HG02588 (cell line): Measurements from ENCODE around the gene HDGF.
A peak's percentile ranks its signal among the peaks of the same experiment; 100 is the strongest.
"Not testable (repeated sequence)": the region's sequence is repeated elsewhere in the genome, so short reads cannot be mapped to it uniquely, and the experiment has no call there.

Experiments used
- ATAC-seq: cut with Tn5 transposase; IDR thresholded peaks from one replicate; pipeline ENCODE4 v1.9.1; 2021; ENCODE audit warnings: mild to moderate bottlenecking, moderate library complexity; ENCODE audit not compliant: unreplicated experiment

HDGF gene

DNA sequence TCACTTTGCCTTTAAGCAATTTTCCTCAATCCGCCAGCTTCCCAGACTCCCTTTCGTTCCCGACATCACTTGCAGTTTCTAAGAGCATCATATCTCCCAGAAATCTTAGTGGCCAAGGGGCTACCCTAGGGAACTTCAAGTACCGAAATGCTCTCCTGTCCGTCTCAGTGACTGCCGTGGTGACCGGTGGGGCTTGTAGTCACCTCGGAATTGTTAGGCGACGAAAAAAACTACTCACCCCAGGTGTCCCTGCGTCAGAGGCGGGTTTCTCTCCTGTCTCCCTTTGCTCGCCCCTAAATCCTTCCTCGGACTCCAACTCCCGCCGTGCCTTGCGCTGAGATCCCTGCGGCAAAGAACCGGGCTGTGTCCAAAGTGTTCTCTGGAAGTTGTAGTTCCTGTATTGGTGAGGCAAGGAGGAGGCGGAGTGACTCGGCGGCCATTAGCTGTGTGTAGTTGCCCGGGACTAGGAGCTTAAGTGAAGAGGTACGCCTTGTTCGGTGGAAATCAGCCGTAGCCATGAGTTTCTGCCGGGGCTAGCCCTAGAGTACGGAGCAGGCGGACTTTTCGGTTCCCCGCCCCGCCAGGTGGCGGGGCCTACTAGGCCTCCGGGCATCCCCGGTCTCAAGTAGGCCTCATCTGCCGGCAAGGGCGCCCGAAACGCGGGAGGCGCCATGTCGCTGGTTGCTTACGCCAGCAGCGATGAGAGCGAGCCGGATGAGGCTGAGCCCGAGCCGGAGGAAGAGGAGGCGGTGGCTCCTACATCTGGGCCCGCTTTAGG is 15.8 kb upstream of the HDGF start, which contains the start of gene PRCC:
Gene PRCC, plus strand, starts transcription at position 435 of the 778 bp plus-strand sequence. Its CDS starts 237 bp downstream, at position 672.
- ATAC-seq = peak; percentile 88

DNA sequence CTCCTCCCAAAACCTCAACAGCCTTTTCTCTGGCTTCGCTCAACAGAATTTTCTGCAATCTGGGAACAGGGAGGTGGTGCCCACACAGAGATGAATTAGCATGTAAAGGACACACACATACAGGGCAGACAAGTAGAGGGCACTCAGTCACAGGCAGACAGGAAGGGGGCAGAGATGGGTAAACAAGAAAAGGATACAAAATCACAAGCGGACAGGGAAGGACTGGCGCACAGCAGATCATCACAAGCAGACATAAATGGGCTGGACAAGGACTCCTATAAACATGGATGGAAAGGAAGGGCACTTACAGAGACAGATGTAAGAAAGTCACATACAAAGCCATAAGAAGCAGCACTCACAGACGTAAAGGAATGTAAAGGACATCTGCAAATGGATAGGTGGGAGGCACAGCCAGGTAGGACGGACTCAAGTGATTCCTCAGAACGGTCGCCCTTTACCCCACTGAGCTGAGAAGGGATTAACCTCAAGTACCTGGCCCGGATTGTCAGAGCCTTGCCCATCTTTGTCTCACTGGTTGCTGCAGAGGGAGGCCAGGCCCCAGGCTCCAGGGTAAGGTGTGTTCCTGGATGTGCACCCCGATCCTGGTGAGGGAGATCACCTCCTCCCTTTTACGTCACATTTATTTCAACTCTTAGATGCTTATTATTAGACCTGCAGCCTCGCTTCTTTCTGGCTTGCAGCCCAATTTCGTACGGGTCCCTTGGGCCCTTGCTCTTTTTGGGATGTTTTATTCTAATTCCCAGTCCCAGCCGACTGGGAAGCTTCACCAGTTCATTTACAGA is 15.0 kb upstream of the HDGF start:
- peak; percentile 3 for ATAC-seq

DNA sequence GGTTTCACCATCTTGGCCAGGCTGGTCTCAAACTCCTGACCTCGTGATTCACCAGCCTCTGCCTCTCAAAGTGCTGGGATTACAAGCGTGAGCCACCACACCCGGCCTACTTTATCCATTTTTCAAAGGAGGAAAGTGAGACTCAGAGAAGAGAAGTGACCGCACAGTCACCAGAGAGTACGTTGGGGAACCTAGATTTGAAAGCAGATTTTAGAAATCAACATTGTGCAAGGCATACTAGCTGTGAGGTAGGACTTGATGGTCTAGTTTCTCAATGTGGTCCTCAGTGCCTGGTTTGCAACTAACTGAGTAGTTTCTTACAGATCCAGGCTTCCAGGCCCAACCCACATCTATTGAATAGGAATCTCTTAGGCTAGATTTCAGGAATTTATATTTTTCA is 14.2 kb upstream of the HDGF start:
- ATAC-seq = no peak

DNA sequence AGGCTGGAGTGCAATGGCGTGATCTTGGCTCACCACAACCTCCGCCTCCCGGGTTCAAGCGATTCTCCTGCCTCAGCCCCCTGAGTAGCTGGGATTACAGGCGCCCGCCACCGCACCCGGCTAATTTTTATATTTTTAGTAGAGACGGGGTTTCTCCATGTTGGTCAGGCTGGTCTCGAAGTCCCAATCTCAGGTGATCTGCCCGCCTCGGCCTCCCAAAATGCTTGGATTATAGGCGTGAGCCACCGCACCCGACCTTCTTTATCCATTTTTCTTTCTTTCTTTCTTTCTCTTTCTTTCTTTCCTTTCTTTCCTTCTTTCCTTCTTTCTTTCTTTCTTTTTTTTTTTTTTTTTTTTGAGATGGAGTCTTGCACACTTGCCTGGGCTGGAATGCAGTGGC is 13.7 kb upstream of the HDGF start:
- not testable (repeated sequence) for ATAC-seq

DNA sequence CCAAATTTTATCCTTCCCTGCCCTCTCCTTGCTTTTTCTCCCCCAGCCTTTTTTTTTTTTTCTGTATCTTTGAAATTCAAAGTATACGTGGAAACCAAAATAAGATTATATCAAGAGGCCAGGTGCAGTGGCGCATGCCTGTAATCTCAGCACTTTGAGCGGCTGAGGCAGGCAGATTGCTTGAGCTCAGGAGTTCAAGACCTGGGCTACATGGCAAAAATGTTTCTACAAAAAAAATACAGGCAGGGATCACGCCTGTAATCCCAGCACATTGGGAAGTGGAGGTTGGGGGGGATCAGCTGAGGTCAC is 9.3 kb upstream of the HDGF start:
- no peak for ATAC-seq

DNA sequence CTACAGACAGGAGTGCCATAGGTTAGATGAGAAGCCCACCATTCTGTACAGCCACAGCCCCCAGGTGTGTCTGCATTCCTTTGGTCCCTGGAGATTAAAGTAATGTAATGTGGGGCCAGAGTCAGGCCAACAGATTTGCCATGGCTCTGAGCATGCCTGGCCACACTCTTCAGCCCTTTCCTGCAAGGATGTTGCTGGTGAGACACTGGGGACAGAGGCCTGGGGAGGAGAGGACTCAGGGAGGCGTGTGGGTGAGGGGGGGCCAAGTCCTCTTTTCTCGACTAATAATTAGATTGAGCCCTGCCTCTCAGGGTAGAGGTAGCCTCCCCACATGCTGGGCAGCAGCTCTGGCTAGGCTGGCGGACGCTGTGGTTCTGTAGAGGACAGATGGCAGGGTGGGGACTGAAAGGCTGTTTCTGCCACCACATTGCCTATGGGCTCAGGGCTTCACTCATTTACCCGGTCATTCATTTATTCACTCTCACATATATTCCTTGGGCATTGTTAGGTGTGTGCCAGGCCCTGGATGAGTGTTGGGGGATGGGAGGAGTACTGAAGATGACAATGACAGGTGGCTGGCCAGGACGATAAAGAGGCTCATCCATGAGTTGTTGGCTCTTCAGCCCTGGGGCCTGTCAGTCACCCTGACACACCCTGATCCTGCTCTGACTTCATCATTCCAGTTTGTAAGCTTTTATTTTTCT is 8.8 kb upstream of the HDGF start:
- ATAC-seq = no peak

DNA sequence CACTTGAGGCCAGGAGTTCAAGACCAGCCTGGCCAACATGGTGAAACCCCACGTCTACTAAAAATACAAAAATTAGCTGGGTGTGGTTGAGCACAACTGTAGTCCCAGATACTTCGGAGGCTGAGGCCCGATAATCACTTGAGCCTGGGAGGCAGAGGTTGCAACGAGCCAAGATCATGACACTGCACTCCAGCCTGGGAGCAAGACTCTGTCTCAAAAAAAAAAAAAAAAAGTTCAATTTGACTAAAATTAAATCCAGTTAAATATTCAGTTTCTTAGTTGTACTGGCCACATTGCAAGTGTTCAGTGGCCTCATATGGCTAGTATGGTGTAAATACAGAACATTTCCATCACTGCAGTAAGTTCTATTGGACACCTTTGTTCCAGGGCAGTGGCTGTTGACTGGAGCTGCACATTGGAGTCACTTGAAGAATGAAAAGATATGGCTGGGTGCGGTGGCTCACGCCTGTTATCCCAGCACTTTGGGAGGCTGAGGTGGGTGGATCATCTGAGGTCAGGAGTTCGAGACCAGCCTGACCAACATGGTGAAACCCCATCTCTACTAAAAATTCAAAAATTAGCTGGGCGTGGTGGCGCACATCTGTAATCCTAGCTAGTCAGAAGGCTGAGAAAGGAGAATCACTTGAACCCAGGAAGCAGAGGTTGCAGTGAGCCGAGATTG is 6.2 kb upstream of the HDGF start:
- not testable (repeated sequence) for ATAC-seq

DNA sequence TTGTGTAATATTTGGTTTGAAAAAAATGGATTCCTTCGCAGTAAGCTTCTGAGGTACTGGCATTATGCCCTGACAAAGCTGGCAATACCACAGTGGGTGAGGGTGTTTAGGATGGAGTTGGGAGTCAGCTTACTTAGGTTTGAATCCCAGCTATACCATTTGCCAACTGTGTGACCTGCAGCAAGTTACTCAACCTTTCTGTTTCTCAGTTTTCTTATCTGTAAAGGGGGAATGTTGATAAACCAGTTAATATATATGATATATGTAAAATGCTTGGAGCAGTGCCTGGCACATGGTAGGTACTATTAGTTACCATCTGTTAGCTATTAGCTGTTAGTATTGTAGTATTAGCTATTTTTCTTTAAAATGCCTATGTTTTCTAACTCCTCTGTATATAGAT is 4.9 kb upstream of the HDGF start:
- no peak for ATAC-seq

DNA sequence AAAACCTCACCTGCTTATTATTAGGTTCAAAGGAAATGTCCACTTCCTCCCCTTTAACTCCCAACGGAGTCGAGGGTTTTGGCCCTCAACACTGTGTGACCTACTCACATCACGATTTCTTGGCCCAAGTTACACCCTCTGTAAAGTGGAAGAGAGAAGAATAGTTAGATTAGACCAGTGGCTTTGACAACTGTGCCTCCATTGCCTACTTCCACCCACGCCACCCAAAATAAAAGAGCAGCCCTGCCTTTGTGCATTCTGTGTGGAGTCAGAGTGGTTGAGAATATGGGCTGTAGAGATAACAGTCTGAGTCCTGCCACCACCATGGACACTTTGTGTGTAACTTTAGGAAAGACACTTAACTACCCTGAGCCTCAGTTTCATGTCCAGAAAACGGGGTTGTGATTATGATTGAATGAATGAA is 4.1 kb upstream of the HDGF start:
- no peak for ATAC-seq

DNA sequence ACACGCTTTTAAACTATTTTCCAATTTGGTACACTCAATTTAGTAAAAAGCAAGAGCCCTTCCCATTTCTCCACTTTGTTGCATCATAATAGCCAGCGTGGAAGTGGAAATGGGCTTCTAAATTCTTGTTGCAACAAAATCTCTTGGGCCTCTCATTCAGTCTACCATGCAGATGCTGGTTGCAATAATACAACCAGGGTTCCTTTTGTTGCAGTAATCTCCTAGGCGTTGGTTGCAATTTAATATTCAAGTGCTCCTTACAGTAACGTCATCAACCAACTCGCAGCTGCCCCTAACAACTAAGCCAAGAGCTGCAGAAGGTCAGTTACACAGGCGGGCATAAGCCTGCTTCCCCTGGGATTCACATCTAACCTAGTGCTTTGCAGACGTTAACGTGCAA is 2.7 kb upstream of the HDGF start:
- ATAC-seq = no peak

DNA sequence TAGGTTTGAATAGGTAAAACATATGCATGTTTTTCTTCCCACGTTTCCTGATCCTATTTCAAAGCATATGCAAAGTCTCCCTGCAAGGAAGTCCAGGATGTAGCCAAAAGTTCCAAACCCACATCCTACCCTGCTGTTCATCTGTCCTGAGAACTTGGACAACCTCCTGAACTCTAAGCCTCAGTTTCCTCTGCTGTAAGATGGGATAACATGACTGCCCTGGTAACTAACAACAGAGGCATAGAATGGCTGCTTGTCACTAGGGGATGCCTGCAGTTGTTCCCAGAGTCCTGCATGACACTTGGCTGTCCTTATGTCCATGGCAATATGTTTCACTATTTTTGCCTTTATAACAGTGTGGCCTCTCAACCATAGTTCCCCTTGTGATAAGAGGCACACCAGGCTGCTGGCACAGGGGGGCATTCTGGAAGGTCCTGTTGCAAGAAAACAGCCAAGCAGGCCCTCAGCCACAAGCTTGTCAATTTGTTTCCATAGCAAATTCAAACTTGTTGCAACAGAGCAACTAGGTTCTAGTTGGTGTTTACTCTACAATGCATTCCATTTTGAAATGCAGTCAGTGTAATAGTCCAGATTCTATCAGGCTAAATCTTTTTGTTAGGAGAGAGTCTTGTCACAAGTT is 1.5 kb upstream of the HDGF start:
- ATAC-seq = no peak

DNA sequence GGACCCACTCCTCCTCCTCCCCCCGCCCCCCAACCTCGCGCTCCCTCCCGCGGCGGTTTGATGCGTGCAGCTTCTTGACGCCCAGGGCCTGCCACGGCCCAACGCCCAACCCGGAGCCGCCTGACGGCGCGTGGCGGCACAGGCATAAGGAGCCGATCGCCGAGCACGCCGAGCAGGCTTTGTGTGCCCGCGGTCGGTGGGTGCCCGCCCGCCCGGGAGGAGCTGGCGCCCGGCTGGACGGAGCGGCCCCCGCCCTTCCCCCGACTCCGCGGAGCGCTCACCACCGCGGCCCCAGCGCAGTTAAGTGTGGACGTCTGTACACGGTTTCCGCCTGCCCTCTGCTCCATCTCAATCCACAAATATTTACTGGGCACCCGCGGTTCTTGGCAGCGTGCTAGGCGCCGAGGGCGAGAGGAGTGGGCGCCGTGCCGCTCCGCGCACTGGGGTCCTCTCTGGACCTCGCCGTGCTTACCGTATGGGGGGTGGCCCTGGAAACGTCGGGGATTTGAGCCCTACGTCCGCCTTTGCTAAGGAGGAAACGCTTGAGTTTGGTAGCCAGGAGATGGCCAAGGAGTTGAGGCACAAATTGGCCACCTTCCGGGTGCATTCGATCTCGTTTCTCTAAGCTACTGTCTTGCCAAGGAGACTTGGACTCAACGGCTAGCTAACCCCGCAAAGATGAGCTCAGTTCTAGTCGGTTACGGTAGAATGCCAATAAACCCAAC is 444 bp upstream of the HDGF start:
- peak; percentile 70 for ATAC-seq

DNA sequence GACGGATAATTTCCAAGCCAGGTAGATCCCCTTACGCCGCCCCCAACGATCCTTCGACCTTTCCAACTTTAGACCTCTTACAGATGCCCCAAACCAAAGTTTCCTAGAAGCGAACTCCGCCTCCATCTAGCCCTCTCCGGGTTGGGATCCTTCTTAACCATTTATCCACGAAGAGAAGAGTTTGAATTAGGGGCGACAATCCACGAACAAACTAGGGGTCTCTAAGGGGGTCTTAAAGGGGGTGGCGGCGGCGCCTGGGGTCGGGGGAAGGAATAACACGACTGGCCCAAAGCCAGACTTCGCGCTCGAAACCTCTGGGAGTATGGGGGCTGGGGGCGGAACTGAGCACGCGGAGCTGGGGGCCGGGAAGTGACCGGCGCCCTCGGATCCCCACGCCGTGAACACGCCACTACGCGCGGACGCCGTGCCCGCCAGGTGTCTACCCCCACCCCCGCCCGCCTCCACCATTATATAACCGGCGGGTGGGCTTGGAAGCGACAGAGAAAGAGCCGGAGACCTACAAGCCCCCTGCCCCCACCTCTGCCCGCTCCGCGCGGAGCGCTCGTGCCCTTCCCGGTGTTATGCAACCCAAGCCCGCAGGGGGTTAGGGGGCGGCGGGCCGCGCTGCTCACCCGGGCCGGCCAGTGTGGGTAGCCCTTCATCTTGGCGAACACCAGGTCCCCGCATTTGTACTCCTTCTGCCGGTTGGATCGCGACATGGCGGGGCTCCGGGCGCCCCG is 594 bp downstream of the HDGF start:
- peak; percentile 11 for ATAC-seq

DNA sequence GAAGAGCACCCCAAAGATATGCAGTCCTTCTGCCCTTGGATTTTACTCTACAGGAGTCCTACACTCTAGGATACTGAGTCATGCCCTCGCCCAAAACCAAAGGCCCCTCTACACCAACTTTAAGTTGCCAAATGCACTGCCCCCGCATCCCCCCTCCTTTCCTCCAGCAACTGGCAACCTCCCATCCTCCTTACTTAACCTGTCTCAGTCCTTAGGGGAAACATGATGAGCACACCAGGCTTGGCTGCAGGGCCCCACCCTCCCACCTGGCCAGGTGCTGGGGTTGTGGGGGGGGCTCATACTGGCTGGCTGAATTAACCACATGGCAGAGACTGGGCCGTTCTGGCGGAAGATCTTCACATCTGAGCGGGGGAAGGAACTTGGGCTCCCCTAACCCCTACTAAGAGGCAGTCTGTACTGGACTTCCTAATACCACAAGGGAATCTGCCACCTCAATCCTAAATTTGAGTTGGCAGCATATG is 1.2 kb downstream of the HDGF start:
- no peak for ATAC-seq

DNA sequence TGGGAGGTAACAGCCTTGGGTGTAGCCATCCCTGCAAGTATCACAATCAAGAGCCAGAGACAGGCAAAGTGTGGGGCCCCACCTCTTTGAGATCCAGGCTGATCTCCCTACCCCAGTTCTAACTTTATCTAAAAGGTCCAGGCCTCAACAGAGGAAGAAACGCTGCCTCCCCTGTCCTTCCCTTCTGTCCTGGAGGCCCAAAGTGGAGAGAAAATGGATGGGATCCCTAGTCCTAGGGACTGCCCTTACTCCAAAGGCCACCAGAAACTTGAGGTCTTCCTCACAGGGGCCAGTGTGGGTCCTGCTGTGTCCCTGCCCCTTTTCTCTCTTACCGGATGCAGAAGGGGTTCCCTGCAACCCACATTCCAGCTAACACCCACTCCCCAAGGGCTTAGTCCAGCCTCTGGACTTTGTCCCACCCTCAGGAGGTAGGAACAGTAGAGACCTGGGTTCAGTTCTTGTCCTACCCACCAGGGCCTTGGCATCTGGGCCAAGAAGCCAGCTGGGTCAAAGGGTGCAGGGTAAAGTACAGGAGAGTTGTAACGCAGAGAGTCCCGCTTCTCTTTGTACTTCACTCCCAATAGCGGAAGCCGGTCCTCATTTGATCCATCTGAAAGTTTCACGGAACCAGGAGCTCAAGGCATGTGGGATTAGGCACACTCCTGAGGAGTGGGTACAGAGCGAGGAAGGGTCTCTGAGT is 1.9 kb downstream of the HDGF start:
- no peak for ATAC-seq

DNA sequence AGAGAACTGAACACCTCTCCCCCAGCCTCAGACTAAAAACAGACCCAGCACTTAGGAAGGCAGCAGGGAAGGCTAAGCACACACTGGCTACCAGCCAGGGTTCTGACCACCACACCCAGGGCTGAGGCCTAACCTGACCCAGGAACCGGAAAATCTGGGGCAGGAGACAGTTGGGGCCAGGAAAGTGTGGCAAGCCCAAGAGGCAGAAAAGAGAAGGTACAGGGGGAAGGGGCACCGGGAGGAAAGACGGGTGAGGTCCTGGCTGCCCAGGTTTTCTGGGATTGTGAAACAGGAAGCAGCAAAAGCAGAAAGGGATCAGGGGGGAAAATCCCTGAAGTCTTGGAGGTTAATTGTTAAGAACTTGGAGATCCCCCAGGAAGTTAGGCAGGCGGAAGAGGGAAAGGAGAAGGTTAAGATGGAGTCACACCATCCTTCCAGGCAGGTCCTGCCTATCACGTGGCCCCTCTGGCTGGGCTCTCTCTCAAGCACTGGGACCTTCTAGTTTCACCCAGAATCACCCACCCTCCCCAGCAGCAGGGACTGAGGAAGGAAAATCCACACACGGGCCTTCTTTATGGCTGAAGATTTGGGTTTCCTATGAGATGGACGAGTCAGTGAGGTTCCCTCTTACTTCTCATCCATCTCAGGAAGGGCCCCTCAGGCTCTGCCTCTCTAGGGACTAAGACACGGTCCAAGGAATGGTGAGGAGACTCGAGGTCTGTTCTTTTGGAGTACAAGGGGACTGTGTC is 2.6 kb downstream of the HDGF start:
- no peak for ATAC-seq

DNA sequence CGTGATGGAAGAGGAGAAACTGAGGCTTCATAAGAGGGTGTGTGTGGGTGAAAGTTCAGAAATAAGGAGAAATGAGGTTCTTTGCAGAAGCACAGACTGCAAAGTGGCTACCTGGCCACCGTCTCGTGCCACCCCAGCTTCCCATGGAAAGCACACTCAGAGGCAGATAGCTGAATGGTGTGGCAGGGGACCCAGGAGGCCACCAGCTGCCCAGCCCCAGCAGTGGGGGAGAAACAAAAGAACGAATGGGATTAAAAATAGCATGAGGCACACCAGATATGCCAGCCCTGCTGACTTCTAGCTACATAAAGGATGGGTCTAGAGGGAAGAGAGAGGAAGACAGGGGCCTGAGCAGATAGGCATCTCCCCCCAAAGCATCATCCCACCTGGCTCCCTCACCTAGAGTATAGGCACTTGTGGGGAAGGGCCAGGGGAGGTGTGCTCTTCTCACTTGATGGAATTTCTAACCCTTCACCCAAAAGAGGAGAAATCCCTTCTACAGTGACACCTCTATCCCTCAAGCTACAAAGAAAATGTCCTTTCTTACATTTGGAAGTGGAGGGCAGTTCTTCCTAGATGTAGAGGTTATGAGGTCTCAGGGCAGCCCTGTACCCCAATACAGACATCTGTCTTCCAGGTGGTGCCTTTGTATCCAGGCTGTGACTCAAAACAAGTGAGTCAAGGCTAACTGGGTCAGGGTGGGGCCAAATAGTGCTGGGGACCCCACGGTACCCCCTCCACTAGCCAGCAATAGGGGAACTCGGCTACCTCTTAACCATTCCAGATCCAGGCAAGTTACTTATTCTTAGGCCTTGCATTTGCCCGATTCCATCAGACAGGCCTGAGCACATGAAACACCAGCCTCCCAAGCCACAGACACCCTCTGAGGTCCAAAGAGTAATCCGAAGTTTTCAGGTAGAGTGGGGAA is 3.5 kb downstream of the HDGF start:
- no peak for ATAC-seq
